DMS53 treated with DMSO at 0.1 percent for 48 hours (cell line): Measurements from ENCODE around the gene KPNA2.
"Not testable (repeated sequence)": the region's sequence is repeated elsewhere in the genome, so short reads cannot be mapped to it uniquely, and the experiment has no call there.

ENCODE experiments used
- DNase-seq: peaks from one replicate; lab custom pipeline; 2025; ENCODE audit not compliant: unreplicated experiment; lab: John Stamatoyannopoulos, UW

The KPNA2 gene

GRCh38 chr17:68035523-68036303 lies at the start of gene KPNA2:
KPNA2 (plus strand) TSS chr17:68035735; CDS start chr17:68037133, 1,398 bp downstream.
- DNase-seq: peak; percentile 98

- no peak for DNase-seq
These were observed 44.6 kb upstream of the KPNA2 start for GRCh38 chr17:67990909-67991308.

GRCh38 chr17:67992548-67993152 lies 42.9 kb upstream of the KPNA2 start:
- peak; percentile 27 for DNase-seq

GRCh38 chr17:67993153-67993997 lies 42.2 kb upstream of the KPNA2 start:
- peak; percentile 74 for DNase-seq

GRCh38 chr17:67993998-67994361 lies 41.6 kb upstream of the KPNA2 start:
- peak; percentile 63 for DNase-seq

GRCh38 chr17:67994817-67995569 lies 40.5 kb upstream of the KPNA2 start:
- DNase-seq: peak; percentile 40

- DNase-seq: peak; percentile 19
These were observed 39.8 kb upstream of the KPNA2 start for GRCh38 chr17:67995570-67996263.

GRCh38 chr17:67996301-67997171 lies 39.0 kb upstream of the KPNA2 start, which contains the start of gene C17orf58:
C17orf58 (minus strand) TSS chr17:67996469; CDS start chr17:67996198, 271 bp downstream.
- not testable (repeated sequence) for DNase-seq

- no peak for DNase-seq
These were observed 37.1 kb upstream of the KPNA2 start for GRCh38 chr17:67998466-67998865.

GRCh38 chr17:67999291-67999911 lies 36.1 kb upstream of the KPNA2 start:
- peak; percentile 54 for DNase-seq

- no peak for DNase-seq
These were observed 31.3 kb upstream of the KPNA2 start for GRCh38 chr17:68004201-68004600.

GRCh38 chr17:68006797-68007196 lies 28.7 kb upstream of the KPNA2 start:
- no peak for DNase-seq

- peak; percentile 50 for DNase-seq
These were observed 24.3 kb upstream of the KPNA2 start for GRCh38 chr17:68011199-68011665.

GRCh38 chr17:68013385-68013784 lies 22.1 kb upstream of the KPNA2 start:
- no peak for DNase-seq

GRCh38 chr17:68015081-68015723 lies 20.3 kb upstream of the KPNA2 start:
- DNase-seq: no peak

GRCh38 chr17:68016838-68017237 lies 18.7 kb upstream of the KPNA2 start:
- no peak for DNase-seq

GRCh38 chr17:68018493-68018892 lies 17.0 kb upstream of the KPNA2 start:
- not testable (repeated sequence) for DNase-seq

GRCh38 chr17:68019336-68019674 lies 16.2 kb upstream of the KPNA2 start:
- no peak for DNase-seq
